HEK293 (cell line): Measurements from ENCODE around the gene KLK3.
A peak's percentile ranks its signal among the peaks of the same experiment; 100 is the strongest.

Experiments used
- CTCF ChIA-PET: fragments of 350-600 bp; formaldehyde crosslinking; extraction: SDS; loops from one replicate; lab custom pipeline; 2021; ENCODE audit warnings: antibody characterized with exemption; lab: Yijun Ruan, JAX
- POLR2A ChIA-PET: fragments of 300-600 bp; formaldehyde crosslinking; extraction: SDS; loops from one replicate; lab custom pipeline; 2020; ENCODE audit warnings: antibody characterized with exemption, inconsistent platforms; lab: Yijun Ruan, JAX
- H3K27ac ChIP-seq: fragments of 200-500 bp; sonication (Bioruptor generic); 2 replicates; pipeline ENCODE4 v1.5.1; 2014; ENCODE audit warnings: low read depth, low read length, control low read depth, inconsistent platforms; ENCODE audit errors: extremely low read depth
- H3K36me3 ChIP-seq, 2 experiments: fragments of 200-500 bp in 1 of 2; sonication (Bioruptor generic) in 1 of 2; 1 replicate in 1 of 2; 2 replicates in 1 of 2; pipeline ENCODE4 v1.5.1; 2014 to 2017; ENCODE audit warnings: inconsistent platforms in 2 of 2, low read length in 2 of 2; ENCODE audit not compliant: control insufficient read depth in 2 of 2, insufficient read depth in 1 of 2
- H3K4me1 ChIP-seq: fragments of 200-500 bp; sonication (Bioruptor generic); 2 replicates; pipeline ENCODE4 v1.5.1; 2014; ENCODE audit warnings: mild to moderate bottlenecking, low read length, inconsistent platforms; ENCODE audit not compliant: control insufficient read depth, insufficient read depth
- H3K4me3 ChIP-seq: 2 replicates; pipeline ENCODE4 v1.5.1; 2011; ENCODE audit warnings: low read depth, mild to moderate bottlenecking, control low read depth, low read length, moderate library complexity
- H3K9me3 ChIP-seq: fragments of 200-500 bp; sonication (Bioruptor generic); 2 replicates; pipeline ENCODE4 v1.5.1; 2014; ENCODE audit warnings: low read depth, low read length, inconsistent platforms; ENCODE audit not compliant: control insufficient read depth, insufficient read depth
- EGR2 ChIP-seq: fragments of 450-650 bp; formaldehyde crosslinking; IDR thresholded peaks from 2 replicates; pipeline ENCODE4 v1.5.1; 2016; ENCODE audit warnings: low read depth, missing biosample characterization, missing genetic modification characterization
- PRDM1 ChIP-seq: fragments of 450-650 bp; formaldehyde crosslinking; IDR thresholded peaks from 2 replicates; pipeline ENCODE4; 2016; ENCODE audit warnings: missing biosample characterization, missing genetic modification characterization
- ZBTB20 ChIP-seq: fragments of 450-650 bp; formaldehyde crosslinking; IDR thresholded peaks from 2 replicates; pipeline ENCODE4 v1.5.1; 2016; ENCODE audit warnings: missing biosample characterization, missing genetic modification characterization
- ZBTB48 ChIP-seq: fragments of 450-650 bp; formaldehyde crosslinking; IDR thresholded peaks from 2 replicates; pipeline ENCODE4 v1.5.1; 2016; ENCODE audit warnings: missing biosample characterization, missing genetic modification characterization
- ZBTB49 ChIP-seq: fragments of 450-650 bp; formaldehyde crosslinking; IDR thresholded peaks from 2 replicates; pipeline ENCODE4 v1.5.1; 2016; ENCODE audit warnings: missing biosample characterization, missing genetic modification characterization, low read depth
- ZFHX2 ChIP-seq: fragments of 450-650 bp; formaldehyde crosslinking; conservative IDR thresholded peaks from 2 replicates; pipeline ENCODE4 v1.5.1; 2016; ENCODE audit warnings: missing biosample characterization, missing genetic modification characterization
- ZNF140 ChIP-seq: fragments of 450-650 bp; formaldehyde crosslinking; IDR thresholded peaks from 2 replicates; pipeline ENCODE4 v1.5.1; 2016; ENCODE audit warnings: missing biosample characterization, missing genetic modification characterization
- ZNF221 ChIP-seq: fragments of 450-650 bp; formaldehyde crosslinking; IDR thresholded peaks from 2 replicates; pipeline ENCODE4 v1.5.1; 2017; ENCODE audit warnings: missing biosample characterization, missing genetic modification characterization, borderline replicate concordance
- ZNF335 ChIP-seq: fragments of 450-650 bp; formaldehyde crosslinking; conservative IDR thresholded peaks from 2 replicates; pipeline ENCODE4 v1.5.1; 2016; ENCODE audit warnings: missing biosample characterization, missing genetic modification characterization
- ZNF341 ChIP-seq: fragments of 450-650 bp; formaldehyde crosslinking; IDR thresholded peaks from 2 replicates; pipeline ENCODE4; 2016; ENCODE audit warnings: low read depth, missing biosample characterization, missing genetic modification characterization
- ZNF366 ChIP-seq: fragments of 450-650 bp; formaldehyde crosslinking; conservative IDR thresholded peaks from 2 replicates; pipeline ENCODE4 v1.5.1; 2016; ENCODE audit warnings: missing biosample characterization, missing genetic modification characterization
- ZNF621 ChIP-seq: fragments of 450-650 bp; formaldehyde crosslinking; IDR thresholded peaks from 2 replicates; pipeline ENCODE4 v1.5.1; 2017; ENCODE audit warnings: missing biosample characterization, missing genetic modification characterization
- TF ChIP-seq, protein P1 (sequence below): fragments of 450-650 bp; formaldehyde crosslinking; IDR thresholded peaks from 2 replicates; pipeline ENCODE4 v1.5.1; 2017; ENCODE audit warnings: missing biosample characterization, missing genetic modification characterization
- TF ChIP-seq, protein P2 (sequence below): fragments of 450-650 bp; formaldehyde crosslinking; IDR thresholded peaks from 2 replicates; pipeline ENCODE4 v1.5.1; 2017; ENCODE audit warnings: missing biosample characterization, missing genetic modification characterization
- TF ChIP-seq, protein P3 (sequence below): fragments of 450-650 bp; formaldehyde crosslinking; IDR thresholded peaks from 2 replicates; pipeline ENCODE4 v1.5.1; 2016; ENCODE audit warnings: missing biosample characterization, missing genetic modification characterization

Gene KLK3

GRCh38 chr19:50857366-50857765, 2.7 kb downstream of the KLK3 start:
- POLR2A ChIA-PET: no interaction called here
- Histone ChIP-seq H3K4me3 (no peak overlapping the region), H3K4me1 (no peaks in the 10 kb centered on the region), H3K9me3 (no peaks in the 10 kb centered on the region), H3K27ac (no peak overlapping the region), H3K36me3 (no peaks in the 10 kb centered on the region)
- TF ChIP-seq PRDM1 (tag by site-specific recombination): peak; percentile 88
- TF ChIP-seq ZFHX2 (tag by site-specific recombination): peak; percentile 52
- TF ChIP-seq, protein P1, sequence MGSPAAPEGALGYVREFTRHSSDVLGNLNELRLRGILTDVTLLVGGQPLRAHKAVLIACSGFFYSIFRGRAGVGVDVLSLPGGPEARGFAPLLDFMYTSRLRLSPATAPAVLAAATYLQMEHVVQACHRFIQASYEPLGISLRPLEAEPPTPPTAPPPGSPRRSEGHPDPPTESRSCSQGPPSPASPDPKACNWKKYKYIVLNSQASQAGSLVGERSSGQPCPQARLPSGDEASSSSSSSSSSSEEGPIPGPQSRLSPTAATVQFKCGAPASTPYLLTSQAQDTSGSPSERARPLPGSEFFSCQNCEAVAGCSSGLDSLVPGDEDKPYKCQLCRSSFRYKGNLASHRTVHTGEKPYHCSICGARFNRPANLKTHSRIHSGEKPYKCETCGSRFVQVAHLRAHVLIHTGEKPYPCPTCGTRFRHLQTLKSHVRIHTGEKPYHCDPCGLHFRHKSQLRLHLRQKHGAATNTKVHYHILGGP (tag by site-specific recombination): no peak
- peak; percentile 31; the same call in 1 of the 2 replicates for TF ChIP-seq ZNF366 (tag by site-specific recombination)
- TF ChIP-seq ZNF335: no peak
- peak; percentile 74 for TF ChIP-seq EGR2 (tag by site-specific recombination)
- no peak for TF ChIP-seq ZBTB48
- CTCF ChIA-PET: interaction anchor here (0.6 kb wide), 1 partner anchor 17 kb away, joined by 3 read pairs; no protein-coding TSS in a partner anchor

GRCh38 chr19:50858886-50859285, 4.2 kb downstream of the KLK3 start:
- POLR2A ChIA-PET: no interaction called here
- Histone ChIP-seq H3K36me3 (no peaks in the 10 kb centered on the region), H3K27ac (no peak overlapping the region), H3K4me3 (no peak overlapping the region), H3K9me3 (no peaks in the 10 kb centered on the region), H3K4me1 (no peaks in the 10 kb centered on the region)
- CTCF ChIA-PET: no interaction called here
- TF ChIP-seq ZNF221 (tag by site-specific recombination) (no peak), ZNF341 (tag by site-specific recombination) (0 out of 2 replicates have a peak, but pooled peaks have one; percentile 26)

- TF ChIP-seq ZBTB49 (tag by site-specific recombination) (no peak), ZNF621 (tag by site-specific recombination) (no peak), ZNF140 (tag by site-specific recombination) (no peak), ZBTB20 (no peak)
- TF ChIP-seq, protein P2, sequence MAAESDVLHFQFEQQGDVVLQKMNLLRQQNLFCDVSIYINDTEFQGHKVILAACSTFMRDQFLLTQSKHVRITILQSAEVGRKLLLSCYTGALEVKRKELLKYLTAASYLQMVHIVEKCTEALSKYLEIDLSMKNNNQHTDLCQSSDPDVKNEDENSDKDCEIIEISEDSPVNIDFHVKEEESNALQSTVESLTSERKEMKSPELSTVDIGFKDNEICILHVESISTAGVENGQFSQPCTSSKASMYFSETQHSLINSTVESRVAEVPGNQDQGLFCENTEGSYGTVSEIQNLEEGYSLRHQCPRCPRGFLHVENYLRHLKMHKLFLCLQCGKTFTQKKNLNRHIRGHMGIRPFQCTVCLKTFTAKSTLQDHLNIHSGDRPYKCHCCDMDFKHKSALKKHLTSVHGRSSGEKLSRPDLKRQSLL (tag by site-specific recombination): no peak
- TF ChIP-seq, all 188 proteins: peak for 0
- no peak overlapping the region for H3K27ac ChIP-seq
- H3K4me3 ChIP-seq: no peak overlapping the region
- ChIA-PET POLR2A (no interaction called here), CTCF (no interaction called here)
- H3K36me3 ChIP-seq: no peaks in the 10 kb centered on the region
- H3K4me1 ChIP-seq: no peaks in the 10 kb centered on the region
- no peaks in the 10 kb centered on the region for H3K9me3 ChIP-seq
These were observed 5.1 kb downstream of the KLK3 start for GRCh38 chr19:50859849-50860248.

DNA sequence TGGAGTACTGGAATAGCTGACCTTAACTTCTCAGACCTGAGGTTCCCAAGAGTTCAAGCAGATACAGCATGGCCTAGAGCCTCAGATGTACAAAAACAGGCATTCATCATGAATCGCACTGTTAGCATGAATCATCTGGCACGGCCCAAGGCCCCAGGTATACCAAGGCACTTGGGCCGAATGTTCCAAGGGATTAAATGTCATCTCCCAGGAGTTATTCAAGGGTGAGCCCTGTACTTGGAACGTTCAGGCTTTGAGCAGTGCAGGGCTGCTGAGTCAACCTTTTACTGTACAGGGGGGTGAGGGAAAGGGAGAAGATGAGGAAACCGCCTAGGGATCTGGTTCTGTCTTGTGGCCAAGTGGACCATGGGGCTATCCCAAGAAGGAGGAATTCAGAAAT, 6.3 kb downstream of the KLK3 start:
- no peaks in the 10 kb centered on the region for H3K36me3 ChIP-seq
- ChIA-PET CTCF (interaction anchor here (0.6 kb wide), 1 partner anchor 154 kb away, joined by 3 read pairs; no protein-coding TSS in a partner anchor), POLR2A (interaction anchor here (1.0 kb wide), 1 partner anchor 56 kb away, joined by 3 read pairs; no protein-coding TSS in a partner anchor)
- no peaks in the 10 kb centered on the region for H3K9me3 ChIP-seq
- H3K27ac ChIP-seq: no peak overlapping the region
- H3K4me1 ChIP-seq: no peaks in the 10 kb centered on the region
- H3K4me3 ChIP-seq: no peak overlapping the region
- no peak for TF ChIP-seq ZFHX2 (tag by site-specific recombination)
- TF ChIP-seq, protein P3, sequence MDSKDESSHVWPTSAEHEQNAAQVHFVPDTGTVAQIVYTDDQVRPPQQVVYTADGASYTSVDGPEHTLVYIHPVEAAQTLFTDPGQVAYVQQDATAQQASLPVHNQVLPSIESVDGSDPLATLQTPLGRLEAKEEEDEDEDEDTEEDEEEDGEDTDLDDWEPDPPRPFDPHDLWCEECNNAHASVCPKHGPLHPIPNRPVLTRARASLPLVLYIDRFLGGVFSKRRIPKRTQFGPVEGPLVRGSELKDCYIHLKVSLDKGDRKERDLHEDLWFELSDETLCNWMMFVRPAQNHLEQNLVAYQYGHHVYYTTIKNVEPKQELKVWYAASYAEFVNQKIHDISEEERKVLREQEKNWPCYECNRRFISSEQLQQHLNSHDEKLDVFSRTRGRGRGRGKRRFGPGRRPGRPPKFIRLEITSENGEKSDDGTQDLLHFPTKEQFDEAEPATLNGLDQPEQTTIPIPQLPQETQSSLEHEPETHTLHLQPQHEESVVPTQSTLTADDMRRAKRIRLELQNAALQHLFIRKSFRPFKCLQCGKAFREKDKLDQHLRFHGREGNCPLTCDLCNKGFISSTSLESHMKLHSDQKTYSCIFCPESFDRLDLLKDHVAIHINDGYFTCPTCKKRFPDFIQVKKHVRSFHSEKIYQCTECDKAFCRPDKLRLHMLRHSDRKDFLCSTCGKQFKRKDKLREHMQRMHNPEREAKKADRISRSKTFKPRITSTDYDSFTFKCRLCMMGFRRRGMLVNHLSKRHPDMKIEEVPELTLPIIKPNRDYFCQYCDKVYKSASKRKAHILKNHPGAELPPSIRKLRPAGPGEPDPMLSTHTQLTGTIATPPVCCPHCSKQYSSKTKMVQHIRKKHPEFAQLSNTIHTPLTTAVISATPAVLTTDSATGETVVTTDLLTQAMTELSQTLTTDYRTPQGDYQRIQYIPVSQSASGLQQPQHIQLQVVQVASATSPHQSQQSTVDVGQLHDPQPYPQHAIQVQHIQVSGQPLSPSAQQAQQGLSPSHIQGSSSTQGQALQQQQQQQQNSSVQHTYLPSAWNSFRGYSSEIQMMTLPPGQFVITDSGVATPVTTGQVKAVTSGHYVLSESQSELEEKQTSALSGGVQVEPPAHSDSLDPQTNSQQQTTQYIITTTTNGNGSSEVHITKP (tag by site-specific recombination): 0 out of 2 replicates have a peak, but pooled peaks have one; percentile 19
